GM12878 (cell line): ENCODE data around the gene SAMD15. TPM values are rescaled to one million over a fixed set of nuclear protein-coding genes. Genes with fewer than 3 reads are reported as not detected.

ENCODE experiments used
- BACH1 ChIP-seq: fragments of 450-650 bp; IDR thresholded peaks from 2 replicates; pipeline ENCODE4 v1.6.1; 2017; ENCODE audit warnings: mild to moderate bottlenecking, borderline replicate concordance
- BCL11A ChIP-seq: IDR thresholded peaks from 2 replicates; pipeline ENCODE4 v1.6.1; 2011; ENCODE audit warnings: low read depth, low read length
- BHLHE40 ChIP-seq, 2 experiments: fragments of 450-650 bp in 1 of 2; IDR thresholded peaks; 2 replicates each; pipeline ENCODE4 v1.6.1; 2011 to 2017; ENCODE audit warnings: low read depth in 2 of 2, borderline replicate concordance in 1 of 2, improper control_type of control experiment in 1 of 2, low read length in 1 of 2, mild to moderate bottlenecking in 1 of 2
- CBX5 ChIP-seq: sonication (generic); IDR thresholded peaks from 2 replicates; pipeline ENCODE4 v1.6.1; 2016; ENCODE audit warnings: low read depth, moderate library complexity, mild to moderate bottlenecking, inconsistent platforms
- GATAD2B ChIP-seq: fragments of 450-650 bp; conservative IDR thresholded peaks from 2 replicates; pipeline ENCODE4 v1.6.1; 2017; ENCODE audit warnings: low read depth, mild to moderate bottlenecking, moderate library complexity
- JUNB ChIP-seq: IDR thresholded peaks from 2 replicates; pipeline ENCODE4 v1.6.1; 2016; ENCODE audit warnings: antibody characterized with exemption, mild to moderate bottlenecking
- MEF2A ChIP-seq: IDR thresholded peaks from 2 replicates; pipeline ENCODE4 v1.6.1; 2011; ENCODE audit warnings: low read depth, mild to moderate bottlenecking, low read length, moderate library complexity; ENCODE audit not compliant: insufficient read depth
- NFXL1 ChIP-seq: fragments of 450-650 bp; IDR thresholded peaks from 2 replicates; pipeline ENCODE4 v1.6.1; 2017; ENCODE audit warnings: antibody characterized with exemption, mild to moderate bottlenecking, borderline replicate concordance
- NFYA ChIP-seq: IDR thresholded peaks from 2 replicates; pipeline ENCODE4 v1.6.1; 2011; ENCODE audit warnings: low read depth, mild to moderate bottlenecking, low read length, improper control_type of control experiment, borderline replicate concordance
- RELA ChIP-seq: fragments of 450-650 bp; IDR thresholded peaks from 2 replicates; pipeline ENCODE4 v1.8.0; 2014; ENCODE audit warnings: borderline replicate concordance; ENCODE audit not compliant: partially characterized antibody
- SKIL ChIP-seq: fragments of 450-650 bp; IDR thresholded peaks from 2 replicates; pipeline ENCODE4 v1.6.1; 2017; ENCODE audit warnings: mild to moderate bottlenecking, low read depth, inconsistent platforms; ENCODE audit not compliant: poor library complexity, severe bottlenecking
- SREBF2 ChIP-seq: IDR thresholded peaks from 2 replicates; pipeline ENCODE4 v1.6.1; 2012; ENCODE audit warnings: mild to moderate bottlenecking, low read length
- SUPT20H ChIP-seq: IDR thresholded peaks from 2 replicates; pipeline ENCODE4 v1.6.1; 2011; ENCODE audit warnings: low read depth, mild to moderate bottlenecking, low read length, moderate library complexity, borderline replicate concordance; ENCODE audit not compliant: control insufficient read depth
- TCF7 ChIP-seq: IDR thresholded peaks from 2 replicates; pipeline ENCODE4 v1.6.1; 2014; ENCODE audit warnings: antibody characterized with exemption, borderline replicate concordance
- polyA plus RNA-seq, 11 experiments: library from polyadenylated mRNA; depleted of rRNA in 4 of 11; unstranded in 6 of 11; stranded (reverse) in 5 of 11; fragments of >200 nt; fragmentation: Nextera tagmentation in 4 of 11; fragmentation: Illumina TruSeq in 1 of 11; extraction: Ambion mirVana in 4 of 11; extraction: Trizol in 1 of 11; gene quantifications; 1 replicate in 1 of 11; 2 replicates in 10 of 11; pipeline versions ENCODE4 v1.2.1 to v1.2.3, GENCODE V29; 2011 to 2016; ENCODE audit warnings: inconsistent platforms in 2 of 11, missing spikeins in 2 of 11, low read depth in 1 of 11
- total RNA-seq, 4 experiments: library from RNA; depleted of rRNA in 3 of 4; stranded (reverse); fragments of >200 nt in 3 of 4; fragmentation: Illumina TruSeq in 1 of 4; extraction: Trizol in 1 of 4; gene quantifications; 2 replicates each; pipeline versions ENCODE4 v1.2.1 to v1.2.3, GENCODE V29; 2013 to 2021
- TF ChIP-seq, protein P1 (sequence below): fragments of 450-650 bp; IDR thresholded peaks from 2 replicates; pipeline ENCODE4 v1.6.1; 2018; ENCODE audit warnings: mild to moderate bottlenecking, low read depth, moderate library complexity; ENCODE audit not compliant: partially characterized antibody

Gene SAMD15
- total and polyA plus RNA-seq, 10 of the 15 experiments (the other 5 are each of a cell fraction or from before 2014, with no cell fraction given) = 0.33 to 2.0 (median 0.97) TPM

GRCh38 chr14:77372304-77372841 is 4.8 kb upstream of the SAMD15 start (continued):
- TF ChIP-seq SKIL (peak; percentile 78), CBX5 (0 out of 2 replicates have a peak, but pooled peaks have one; percentile 19), SREBF2 (no peak), TCF7 (0 out of 2 replicates have a peak, but pooled peaks have one; percentile 41), BACH1 (peak; percentile 77; the same call in 1 of the 2 replicates), RELA (no peak), MEF2A (0 out of 2 replicates have a peak, but pooled peaks have one; percentile 19), BCL11A (peak; percentile 36; the same call in 1 of the 2 replicates), GATAD2B (0 out of 2 replicates have a peak, but pooled peaks have one; percentile 33), SUPT20H (no peak), NFXL1 (no peak), JUNB (no peak; the same call in none of the 2 replicates), NFYA (no peak), BHLHE40 (IDR thresholded peaks at IDR 0.05; ENCODE audit: borderline replicate concordance in 1 of 2, low read depth in 2 of 2, low read length in 1 of 2) (no peak; a peak in 1 of 4 replicates)
- TF ChIP-seq, protein P1, sequence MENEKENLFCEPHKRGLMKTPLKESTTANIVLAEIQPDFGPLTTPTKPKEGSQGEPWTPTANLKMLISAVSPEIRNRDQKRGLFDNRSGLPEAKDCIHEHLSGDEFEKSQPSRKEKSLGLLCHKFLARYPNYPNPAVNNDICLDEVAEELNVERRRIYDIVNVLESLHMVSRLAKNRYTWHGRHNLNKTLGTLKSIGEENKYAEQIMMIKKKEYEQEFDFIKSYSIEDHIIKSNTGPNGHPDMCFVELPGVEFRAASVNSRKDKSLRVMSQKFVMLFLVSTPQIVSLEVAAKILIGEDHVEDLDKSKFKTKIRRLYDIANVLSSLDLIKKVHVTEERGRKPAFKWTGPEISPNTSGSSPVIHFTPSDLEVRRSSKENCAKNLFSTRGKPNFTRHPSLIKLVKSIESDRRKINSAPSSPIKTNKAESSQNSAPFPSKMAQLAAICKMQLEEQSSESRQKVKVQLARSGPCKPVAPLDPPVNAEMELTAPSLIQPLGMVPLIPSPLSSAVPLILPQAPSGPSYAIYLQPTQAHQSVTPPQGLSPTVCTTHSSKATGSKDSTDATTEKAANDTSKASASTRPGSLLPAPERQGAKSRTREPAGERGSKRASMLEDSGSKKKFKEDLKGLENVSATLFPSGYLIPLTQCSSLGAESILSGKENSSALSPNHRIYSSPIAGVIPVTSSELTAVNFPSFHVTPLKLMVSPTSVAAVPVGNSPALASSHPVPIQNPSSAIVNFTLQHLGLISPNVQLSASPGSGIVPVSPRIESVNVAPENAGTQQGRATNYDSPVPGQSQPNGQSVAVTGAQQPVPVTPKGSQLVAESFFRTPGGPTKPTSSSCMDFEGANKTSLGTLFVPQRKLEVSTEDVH = no peak
